Ectodermal cell (in vitro differentiated cells): ENCODE measurements around the gene DNM3.

Source experiments
- H3K27ac ChIP-seq: 2 replicates; pipeline ENCODE4 v1.7.0; 2013; ENCODE audit warnings: mild to moderate bottlenecking, low read depth, low read length; ENCODE audit not compliant: insufficient read depth, poor library complexity, severe bottlenecking
- H3K27me3 ChIP-seq: 2 replicates; pipeline ENCODE4 v1.7.0; 2013; ENCODE audit warnings: mild to moderate bottlenecking, low read length; ENCODE audit not compliant: insufficient read depth, control insufficient read depth, poor library complexity, severe bottlenecking
- H3K36me3 ChIP-seq: one replicate; pipeline ENCODE4 v1.7.0; 2013; ENCODE audit warnings: low read length; ENCODE audit not compliant: control insufficient read depth, insufficient read depth
- H3K4me1 ChIP-seq: one replicate; pipeline ENCODE4 v1.7.0; 2013; ENCODE audit warnings: low read length; ENCODE audit not compliant: control insufficient read depth, insufficient read depth
- H3K4me3 ChIP-seq: 2 replicates; pipeline ENCODE4 v1.7.0; 2013; ENCODE audit warnings: low read depth, low read length, control low read depth; ENCODE audit not compliant: insufficient read depth
- H3K9me3 ChIP-seq: 2 replicates; pipeline ENCODE4 v1.7.0; 2013; ENCODE audit warnings: mild to moderate bottlenecking, low read length, moderate library complexity; ENCODE audit not compliant: control insufficient read depth
- WGBS, 2 experiments: methylation state at CpG; one replicate each; pipeline ENCODE4 v1.1.7; 2013; ENCODE audit warnings: missing lambda C conversion rate in 2 of 2; 5-methylcytosine and 5-hydroxymethylcytosine counted together

The DNM3 gene

DNA sequence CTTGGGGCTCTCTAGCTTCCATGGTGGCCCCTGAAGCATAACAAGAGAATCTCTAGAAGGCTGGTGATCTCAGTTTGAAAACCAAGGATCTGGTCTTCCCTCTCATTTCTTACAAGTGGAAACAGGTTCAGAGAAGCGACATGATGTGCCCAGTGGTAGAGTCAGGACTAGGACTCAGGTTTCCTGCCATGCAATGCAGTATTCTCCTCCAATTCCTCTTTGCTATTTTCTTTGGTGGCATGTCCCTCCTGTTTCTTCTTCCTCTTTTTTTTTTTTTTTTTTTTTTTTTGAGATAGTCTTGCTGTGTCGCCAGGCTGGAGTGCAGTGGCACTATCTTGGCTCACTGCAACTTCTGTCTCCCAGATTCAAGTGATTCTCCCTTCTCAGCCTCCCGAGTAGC, 383.6 kb downstream of the DNM3 start:
- Histone ChIP-seq H3K36me3 (no peaks in the 10 kb centered on the region), H3K27me3 (no peaks in the 10 kb centered on the region), H3K27ac (no peak overlapping the region), H3K4me3 (no peak overlapping the region), H3K9me3 (no peaks in the 10 kb centered on the region), H3K4me1 (no peaks in the 10 kb centered on the region)
- WGBS, 2 experiments = 90 to 99% methylated on average over 3 of the region's 3 CpGs

GRCh38 chr1:172229942-172230341, 388.6 kb downstream of the DNM3 start:
- H3K4me1 ChIP-seq = no peaks in the 10 kb centered on the region
- H3K36me3 ChIP-seq = no peaks in the 10 kb centered on the region
- H3K9me3 ChIP-seq = no peaks in the 10 kb centered on the region
- H3K4me3 ChIP-seq = no peak overlapping the region
- H3K27me3 ChIP-seq = no peaks in the 10 kb centered on the region
- WGBS, 2 experiments = 100% methylated on average over 1 of the region's 1 CpG; no CpG with 5 or more reads in 1 of the 2 experiments
- H3K27ac ChIP-seq = no peak overlapping the region

DNA sequence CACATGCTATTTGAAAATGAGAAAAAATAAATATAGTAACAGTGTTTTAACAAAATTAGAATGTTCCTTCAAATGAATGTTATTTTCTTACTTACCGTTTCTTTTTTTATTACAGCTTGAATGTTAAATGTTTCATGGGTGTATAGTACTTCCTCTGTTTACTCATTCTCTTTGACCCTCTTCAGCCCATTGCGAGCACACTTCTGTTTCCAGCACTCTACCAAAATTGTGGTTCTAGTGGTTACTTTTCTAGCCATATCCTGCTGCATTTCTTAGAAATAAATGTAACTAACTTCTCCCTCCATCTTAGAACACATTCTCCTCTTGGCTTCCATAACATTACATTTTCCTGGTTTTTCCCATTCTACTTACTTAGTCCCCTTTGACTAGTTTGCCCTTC, 389.2 kb downstream of the DNM3 start:
- Histone ChIP-seq H3K27me3 (no peaks in the 10 kb centered on the region), H3K9me3 (no peaks in the 10 kb centered on the region), H3K27ac (no peak overlapping the region), H3K4me1 (no peaks in the 10 kb centered on the region), H3K4me3 (no peak overlapping the region), H3K36me3 (no peaks in the 10 kb centered on the region)
- WGBS, 2 experiments = 97 to 100% methylated on average over 1 of the region's 2 CpGs

GRCh38 chr1:172236958-172237357, 395.7 kb downstream of the DNM3 start:
- Histone ChIP-seq H3K9me3 (no peaks in the 10 kb centered on the region), H3K36me3 (no peaks in the 10 kb centered on the region), H3K4me1 (peaks cover 4% of the 10 kb centered on the region), H3K27ac (no peak overlapping the region), H3K27me3 (no peaks in the 10 kb centered on the region), H3K4me3 (no peak overlapping the region)
- 93 to 98% methylated on average over 4 to 5 of the region's 5 CpGs for WGBS, 2 experiments

DNA sequence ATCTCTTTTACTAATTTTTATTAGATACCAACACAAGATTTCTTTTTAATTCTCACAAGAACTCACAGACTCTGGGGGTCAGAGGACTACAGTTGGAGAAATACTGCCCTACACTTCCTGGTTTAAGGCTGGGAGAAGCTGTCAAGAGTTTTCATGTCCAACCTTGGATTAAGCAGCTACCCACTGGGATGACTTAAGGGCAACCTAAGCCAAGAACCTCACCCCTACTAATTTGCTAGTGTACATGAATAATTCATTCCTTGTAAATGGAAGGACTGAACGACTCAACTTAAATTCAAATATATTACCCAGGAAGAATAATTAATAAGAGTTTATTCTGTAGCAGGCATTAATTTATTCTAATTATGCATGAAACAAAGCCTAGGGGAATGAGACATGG, 396.9 kb downstream of the DNM3 start:
- Histone ChIP-seq H3K27ac (no peak overlapping the region), H3K4me1 (peaks cover 4% of the 10 kb centered on the region), H3K27me3 (no peaks in the 10 kb centered on the region), H3K36me3 (no peaks in the 10 kb centered on the region), H3K9me3 (no peaks in the 10 kb centered on the region), H3K4me3 (no peak overlapping the region)
- WGBS, 2 experiments = no CpG with 5 or more reads among the region's 1 CpG

- H3K9me3 ChIP-seq = no peaks in the 10 kb centered on the region
- peaks cover 4% of the 10 kb centered on the region for H3K4me1 ChIP-seq
- 86 to 89% methylated on average over 1 to 2 of the region's 2 CpGs for WGBS, 2 experiments
- H3K36me3 ChIP-seq = no peaks in the 10 kb centered on the region
- H3K27me3 ChIP-seq = no peaks in the 10 kb centered on the region
- no peak overlapping the region for H3K27ac ChIP-seq
- no peak overlapping the region for H3K4me3 ChIP-seq
These were observed 397.7 kb downstream of the DNM3 start for GRCh38 chr1:172238965-172239364.

- Histone ChIP-seq H3K27ac (no peak overlapping the region), H3K4me1 (peaks cover 4% of the 10 kb centered on the region), H3K4me3 (no peak overlapping the region), H3K27me3 (no peaks in the 10 kb centered on the region), H3K9me3 (no peaks in the 10 kb centered on the region), H3K36me3 (no peaks in the 10 kb centered on the region)
- WGBS, 2 experiments = 85 to 95% methylated on average over 2 of the region's 2 CpGs
These were observed 398.6 kb downstream of the DNM3 start for GRCh38 chr1:172239901-172240300.

DNA sequence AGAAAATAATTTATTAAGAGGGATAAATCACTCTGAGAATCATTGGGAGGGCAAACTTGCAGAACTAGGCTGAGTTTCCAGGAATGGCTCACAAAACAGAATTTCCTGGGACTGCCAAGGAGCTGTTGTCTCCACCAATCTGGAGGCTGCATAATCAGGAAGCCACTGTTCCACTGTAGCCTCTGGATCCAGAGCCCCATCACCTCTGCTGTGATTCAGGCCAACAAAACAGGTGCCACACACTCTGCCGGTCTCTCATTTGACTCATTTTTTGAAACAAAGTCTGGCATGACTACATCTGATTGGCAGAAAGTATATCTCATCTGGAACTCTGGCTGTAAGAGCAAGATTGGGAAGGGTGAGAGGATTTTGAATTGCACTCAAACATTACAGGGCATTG, 400.2 kb downstream of the DNM3 start:
- WGBS, 2 experiments = 96 to 98% methylated on average over 1 of the region's 1 CpG
- H3K4me1 ChIP-seq = peaks cover 4% of the 10 kb centered on the region
- H3K9me3 ChIP-seq = no peaks in the 10 kb centered on the region
- no peaks in the 10 kb centered on the region for H3K36me3 ChIP-seq
- no peak overlapping the region for H3K4me3 ChIP-seq
- no peaks in the 10 kb centered on the region for H3K27me3 ChIP-seq
- H3K27ac ChIP-seq = no peak overlapping the region

GRCh38 chr1:172244865-172245264, 403.6 kb downstream of the DNM3 start:
- no peaks in the 10 kb centered on the region for H3K27me3 ChIP-seq
- H3K36me3 ChIP-seq = no peaks in the 10 kb centered on the region
- WGBS, 2 experiments = 100% methylated on average over 1 of the region's 1 CpG
- H3K4me1 ChIP-seq = no peaks in the 10 kb centered on the region
- no peak overlapping the region for H3K27ac ChIP-seq
- no peak overlapping the region for H3K4me3 ChIP-seq
- H3K9me3 ChIP-seq = no peaks in the 10 kb centered on the region

- H3K9me3 ChIP-seq = no peaks in the 10 kb centered on the region
- H3K36me3 ChIP-seq = no peaks in the 10 kb centered on the region
- WGBS, 2 experiments = 56 to 67% methylated on average over 3 of the region's 3 CpGs
- H3K27me3 ChIP-seq = no peaks in the 10 kb centered on the region
- no peak overlapping the region for H3K27ac ChIP-seq
- H3K4me1 ChIP-seq = no peaks in the 10 kb centered on the region
- H3K4me3 ChIP-seq = no peak overlapping the region
These were observed 404.5 kb downstream of the DNM3 start for GRCh38 chr1:172245788-172246187.
